HuH-7 (cell line): Measurements from ENCODE around the gene CWC22.
A peak's percentile ranks its signal among the peaks of the same experiment; 100 is the strongest.
"Not testable (repeated sequence)": the region's sequence is repeated elsewhere in the genome, so short reads cannot be mapped to it uniquely, and the experiment has no call there.

Source experiments
- DNase-seq: peaks from one replicate; pipeline ENCODE4 v3.0.0; 2011; ENCODE audit warnings: low spot score

Gene CWC22

GRCh38 chr2:179950391-179950790, 56.7 kb downstream of the CWC22 start:
- DNase-seq: no peak

- no peak for DNase-seq
Measured at GRCh38 chr2:179949438-179949837, 57.7 kb downstream of the CWC22 start.

GRCh38 chr2:179948058-179948457, 59.0 kb downstream of the CWC22 start:
- no peak for DNase-seq

- no peak for DNase-seq
Measured at GRCh38 chr2:179946810-179947615, 60.1 kb downstream of the CWC22 start.

- DNase-seq: no peak
Measured at GRCh38 chr2:179946346-179946745, 60.8 kb downstream of the CWC22 start.

DNA sequence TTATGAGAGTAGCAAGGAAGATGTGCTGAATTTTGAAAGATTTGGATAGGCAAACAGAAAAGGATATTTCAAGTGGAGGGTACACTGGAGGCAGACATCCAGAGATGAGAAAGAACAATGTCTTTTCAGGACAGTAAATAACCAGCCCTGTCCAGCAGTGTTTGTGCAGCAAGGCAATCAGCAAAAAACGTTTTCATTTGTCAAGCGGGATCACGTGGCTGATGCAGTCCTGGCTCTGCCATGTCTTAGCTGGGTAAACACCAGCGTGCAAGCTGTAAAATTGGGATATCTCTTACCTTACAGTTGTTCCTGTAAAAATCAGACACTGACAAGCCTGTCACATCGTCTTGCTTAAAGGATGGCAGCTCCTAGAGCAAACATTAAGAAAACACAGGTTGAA, 67.8 kb downstream of the CWC22 start:
- DNase-seq: no peak

DNA sequence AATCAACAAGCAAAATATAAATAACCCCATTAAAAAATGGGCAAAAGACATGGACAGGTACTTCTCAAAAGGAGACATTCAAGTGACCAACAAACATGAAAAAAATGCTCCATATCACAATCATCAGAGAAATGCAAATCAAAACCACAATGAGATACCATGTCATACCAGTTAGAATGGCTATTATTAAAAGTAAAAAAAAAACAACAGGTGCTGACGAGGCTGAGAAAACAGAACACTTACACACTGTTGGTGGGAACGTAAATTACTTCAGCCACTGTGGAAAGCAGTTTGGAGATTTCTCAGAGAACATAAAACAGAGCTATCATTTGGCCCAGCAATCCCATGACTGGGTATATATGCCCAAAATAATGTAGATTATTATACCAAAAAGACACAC, 69.1 kb downstream of the CWC22 start:
- no peak for DNase-seq

DNA sequence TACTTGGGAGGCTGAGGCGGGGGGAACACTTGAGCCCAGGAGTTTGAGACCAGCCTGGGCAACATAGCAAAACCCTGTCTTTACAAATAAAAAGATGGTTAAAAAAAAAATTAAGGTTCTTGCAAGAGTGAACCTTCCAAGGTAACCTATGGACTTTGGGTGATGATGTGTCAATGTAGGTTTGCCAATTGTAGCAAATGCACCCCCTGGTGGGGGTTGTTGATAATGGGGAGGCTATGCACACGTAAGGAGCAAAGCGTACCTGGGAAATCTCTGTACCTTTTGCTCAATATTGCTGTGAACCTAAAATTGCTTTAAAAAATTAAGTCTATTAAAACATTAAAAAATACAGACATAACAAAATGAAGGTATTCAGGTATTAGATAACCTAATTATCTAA, 70.4 kb downstream of the CWC22 start:
- DNase-seq: no peak

GRCh38 chr2:179936141-179936540, 71.0 kb downstream of the CWC22 start:
- no peak for DNase-seq

GRCh38 chr2:179932786-179933185, 74.3 kb downstream of the CWC22 start:
- no peak for DNase-seq

- no peak for DNase-seq
Measured at GRCh38 chr2:179931502-179931901, 75.6 kb downstream of the CWC22 start.

- not testable (repeated sequence) for DNase-seq
Measured at GRCh38 chr2:179929997-179930396, 77.1 kb downstream of the CWC22 start.

DNA sequence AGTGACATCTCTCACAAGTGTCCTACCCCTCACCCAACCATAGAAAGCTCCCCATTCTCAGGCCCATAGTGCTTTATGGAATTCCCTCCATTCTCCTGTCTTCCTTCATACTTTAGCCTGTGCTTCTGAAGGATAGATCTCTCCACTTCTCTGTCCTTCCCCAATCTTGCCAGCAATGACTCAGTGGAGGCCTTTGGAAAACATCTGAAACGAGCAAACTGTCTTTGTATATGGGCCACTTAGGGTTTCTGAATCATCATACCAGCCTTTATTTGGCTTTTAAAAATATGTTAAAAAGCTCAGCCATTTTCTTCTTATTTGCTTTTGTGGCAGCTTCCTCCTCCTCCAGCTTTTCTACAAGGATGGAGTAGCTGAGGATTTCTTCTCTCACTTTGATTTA, 80.1 kb downstream of the CWC22 start:
- no peak for DNase-seq

GRCh38 chr2:179925713-179926112, 81.4 kb downstream of the CWC22 start:
- no peak for DNase-seq

DNA sequence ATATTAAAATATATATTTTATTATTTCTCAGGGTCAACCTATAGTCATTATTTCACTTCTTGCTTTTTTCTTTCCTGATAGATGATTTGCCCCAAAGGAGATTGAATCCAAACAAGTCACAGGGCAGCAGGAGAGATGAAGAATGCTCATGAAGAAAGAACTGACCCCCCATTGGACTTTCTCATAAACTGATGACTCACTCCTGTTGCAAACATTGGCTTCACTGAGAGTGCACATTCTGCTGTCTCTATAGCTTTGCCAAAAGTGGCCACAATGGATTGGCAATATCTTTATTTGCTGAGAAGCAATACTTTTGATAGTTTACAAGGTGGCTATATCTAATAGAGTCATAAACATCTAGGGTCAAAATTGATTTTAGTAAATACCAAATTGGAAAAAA, 89.8 kb downstream of the CWC22 start:
- no peak for DNase-seq

GRCh38 chr2:179915395-179915992, 91.6 kb downstream of the CWC22 start:
- no peak for DNase-seq

GRCh38 chr2:179913809-179914208, 93.3 kb downstream of the CWC22 start:
- no peak for DNase-seq

- no peak for DNase-seq
Measured at GRCh38 chr2:179911569-179911968, 95.5 kb downstream of the CWC22 start.

DNA sequence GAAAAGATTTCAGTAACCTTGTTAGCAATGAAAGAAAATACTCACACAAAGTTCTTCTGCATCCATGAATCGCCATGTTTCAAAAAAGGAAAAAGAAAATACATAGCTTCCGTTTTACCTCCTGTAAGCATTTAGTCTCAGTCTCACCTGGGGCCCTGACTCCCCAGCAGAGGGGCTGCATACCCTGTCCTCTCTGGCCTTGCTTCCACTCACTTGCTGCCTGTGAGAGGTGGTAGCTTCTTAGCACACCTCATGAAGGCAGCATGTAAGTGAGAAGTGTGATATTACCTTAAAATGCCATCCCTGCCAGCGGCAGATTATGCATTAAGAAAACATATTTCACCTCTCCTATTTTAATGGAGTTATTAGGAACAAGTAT, 96.4 kb downstream of the CWC22 start:
- no peak for DNase-seq

DNA sequence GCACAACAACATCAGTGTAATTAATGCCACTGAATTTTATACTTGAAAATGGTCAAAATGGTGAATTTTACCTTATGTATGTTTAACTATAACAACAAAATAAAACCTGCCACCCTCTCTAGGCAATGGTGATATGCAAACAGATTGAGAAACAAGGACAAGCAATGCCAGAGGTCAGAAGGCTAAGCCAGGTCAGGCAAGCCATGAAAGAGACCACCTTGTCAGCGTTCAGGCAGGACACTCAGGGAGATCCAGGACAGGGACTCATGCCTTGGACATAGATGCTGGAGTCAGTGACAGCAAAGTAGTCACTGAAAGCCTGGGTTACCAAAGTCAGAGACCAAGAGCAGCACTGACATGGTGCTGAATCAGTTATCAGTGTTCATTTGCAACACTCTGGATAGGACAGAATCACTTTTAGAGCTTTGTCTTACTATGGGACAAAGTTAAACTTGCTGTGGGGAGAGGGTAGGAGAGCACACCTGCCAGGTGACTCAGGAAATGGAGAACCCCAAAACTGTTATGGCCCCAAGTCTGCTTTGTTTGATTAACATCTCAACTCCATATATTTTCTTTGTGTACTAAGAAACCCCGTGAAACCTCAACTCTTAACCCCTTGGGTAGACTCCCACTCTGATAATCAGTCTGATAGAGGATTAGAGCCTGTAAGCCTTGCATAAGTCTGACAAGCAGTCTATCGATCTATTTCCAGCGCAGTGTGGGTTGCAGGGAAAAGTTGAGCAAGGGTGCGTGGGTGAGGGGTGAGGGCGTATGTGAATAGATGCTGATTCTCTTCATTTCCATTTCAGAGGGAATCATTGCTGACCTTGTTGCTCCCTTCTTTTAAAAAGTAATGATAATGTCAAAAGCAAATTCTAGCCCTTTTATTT, 97.0 kb downstream of the CWC22 start:
- peak; percentile 8 for DNase-seq

- DNase-seq: no peak
Measured at GRCh38 chr2:179900655-179901054, 106.4 kb downstream of the CWC22 start.

DNA sequence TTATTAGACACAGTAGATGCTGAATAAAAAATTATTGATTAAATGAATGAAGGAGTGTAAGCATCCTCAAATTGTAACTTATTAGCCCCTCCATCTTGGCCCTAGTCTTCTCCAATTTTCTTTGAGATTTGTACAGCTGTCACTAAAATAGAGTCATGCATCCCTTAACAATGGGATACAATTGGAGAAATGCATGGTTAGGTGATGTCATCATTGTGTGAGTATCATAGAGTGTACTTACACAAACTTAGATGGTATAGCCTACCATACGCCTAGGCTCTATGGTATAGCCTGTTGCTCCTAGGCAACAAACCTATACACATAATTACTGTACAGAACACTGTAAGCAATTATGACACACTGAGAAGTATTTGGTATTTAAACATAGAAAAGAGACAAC, 107.4 kb downstream of the CWC22 start:
- no peak for DNase-seq

- peak; percentile 17 for DNase-seq
Measured at GRCh38 chr2:179898873-179899272, 108.2 kb downstream of the CWC22 start.
